Gastrocnemius medialis (tissue), 4 donors: Measurements from ENCODE around the gene TCFL5.

Experiments
- CTCF ChIP-seq, 5 experiments: fragments of 450-650 bp in 3 of 5; fragments of 200-600 bp in 2 of 5; sonication (generic) in 2 of 5; IDR thresholded peaks in 4 of 5; conservative IDR thresholded peaks in 1 of 5; 1 replicate in 4 of 5; 2 replicates in 1 of 5; pipeline ENCODE4 v1.5.1; 2016 to 2019; ENCODE audit warnings: antibody characterized with exemption in 5 of 5, mild to moderate bottlenecking in 3 of 5, moderate library complexity in 3 of 5
- POLR2A ChIP-seq, 2 donors: fragments of 450-650 bp; IDR thresholded peaks; one replicate each; pipeline ENCODE4 v1.6.1; 2017; ENCODE audit warnings: antibody characterized with exemption in 2 of 2, mild to moderate bottlenecking in 2 of 2, moderate library complexity in 2 of 2

- TF ChIP-seq CTCF (IDR thresholded peaks at IDR 0.05 in 4 of 5, conservative IDR thresholded peaks at IDR 0.05 in 1 of 5), result no peak
- TF ChIP-seq POLR2A (IDR thresholded peaks at IDR 0.05), result no peak
Observed at GRCh38 chr20:62889411-62889810, 27.8 kb upstream of the TCFL5 start.
